Type B pancreatic cell (in vitro differentiated cells): ENCODE measurements around the gene HRK. TPM values are rescaled to one million over a fixed set of nuclear protein-coding genes. Genes with fewer than 3 reads are reported as not detected.

Experiments used
- DNase-seq: peaks from one replicate; pipeline ENCODE4 v3.0.0; 2021; ENCODE audit warnings: mixed read lengths; ENCODE audit not compliant: unreplicated experiment; ENCODE audit errors: extremely low spot score
- H3K27ac Mint-ChIP-seq: 2 replicates; pipeline ENCODE4 v1.8.0; 2021; ENCODE audit warnings: mild to moderate bottlenecking, mixed read lengths
- H3K27me3 Mint-ChIP-seq: 2 replicates; pipeline ENCODE4 v1.8.0; 2021; ENCODE audit warnings: mixed read lengths
- H3K36me3 Mint-ChIP-seq: 2 replicates; pipeline ENCODE4 v1.8.0; 2021; ENCODE audit warnings: mixed read lengths
- H3K4me1 Mint-ChIP-seq: one replicate; pipeline ENCODE4 v1.8.0; 2021; ENCODE audit warnings: mixed read lengths; ENCODE audit not compliant: unreplicated experiment
- H3K4me3 Mint-ChIP-seq: 2 replicates; pipeline ENCODE4 v1.8.0; 2021; ENCODE audit warnings: mild to moderate bottlenecking, mixed read lengths
- H3K9me3 Mint-ChIP-seq: 2 replicates; pipeline ENCODE4 v1.8.0; 2021; ENCODE audit warnings: mixed read lengths
- total RNA-seq: library from RNA; stranded (reverse); gene quantifications from 2 replicates; pipeline ENCODE4 v1.2.1, GENCODE V29; 2021; ENCODE audit warnings: low replicate concordance
- TF ChIP-seq, protein P1 (sequence below): fragments of 200-600 bp; sonication (generic); conservative IDR thresholded peaks from 2 replicates; pipeline ENCODE4 v1.5.0; 2021; ENCODE audit warnings: antibody characterized with exemption, mild to moderate bottlenecking

Gene HRK
- total RNA-seq, 1 donor from 2014 or later, result 1.9 TPM

DNA sequence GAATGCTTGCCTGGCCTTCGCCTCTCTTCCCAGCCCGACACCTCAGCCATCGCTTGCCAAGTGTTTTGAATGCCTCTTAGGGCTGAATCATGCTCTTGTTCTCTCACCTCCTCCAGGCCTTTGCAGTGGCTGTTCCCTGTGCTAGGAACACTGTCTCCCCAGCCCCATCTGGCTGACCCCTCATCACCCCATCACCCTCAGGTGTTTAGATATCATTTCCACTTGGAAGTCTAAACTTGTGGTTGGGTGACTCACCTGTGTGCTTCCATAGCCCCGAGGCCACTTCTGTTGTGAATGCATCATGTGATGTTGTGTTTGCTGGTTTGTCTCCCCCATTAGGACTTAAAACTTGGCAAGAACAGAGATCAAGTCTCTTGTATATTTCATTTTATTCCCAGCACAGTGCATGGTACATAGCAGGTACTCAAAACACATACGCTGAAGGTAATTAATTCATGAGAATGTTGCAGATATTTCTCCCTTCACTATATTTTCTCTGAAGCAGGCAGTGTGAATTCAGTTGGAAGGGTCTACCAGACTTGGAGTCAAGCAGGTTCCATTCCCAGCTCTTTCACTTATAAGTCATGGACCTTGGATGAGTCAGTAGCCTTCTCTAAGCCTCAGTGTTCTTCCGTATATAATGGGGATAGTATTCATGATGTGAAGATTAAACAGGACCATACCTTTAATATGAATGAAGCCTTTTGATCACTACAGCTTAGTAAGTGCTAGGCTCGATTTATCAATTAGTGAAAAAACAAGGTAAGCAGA, 67.8 kb downstream of the HRK start:
- no peaks in the 10 kb centered on the region for H3K36me3 Mint-ChIP-seq
- H3K27ac Mint-ChIP-seq, result no peak overlapping the region
- peaks cover 10% of the 10 kb centered on the region for H3K4me1 Mint-ChIP-seq
- no peaks in the 10 kb centered on the region for H3K9me3 Mint-ChIP-seq
- no peak overlapping the region for H3K4me3 Mint-ChIP-seq
- TF ChIP-seq, protein P1, sequence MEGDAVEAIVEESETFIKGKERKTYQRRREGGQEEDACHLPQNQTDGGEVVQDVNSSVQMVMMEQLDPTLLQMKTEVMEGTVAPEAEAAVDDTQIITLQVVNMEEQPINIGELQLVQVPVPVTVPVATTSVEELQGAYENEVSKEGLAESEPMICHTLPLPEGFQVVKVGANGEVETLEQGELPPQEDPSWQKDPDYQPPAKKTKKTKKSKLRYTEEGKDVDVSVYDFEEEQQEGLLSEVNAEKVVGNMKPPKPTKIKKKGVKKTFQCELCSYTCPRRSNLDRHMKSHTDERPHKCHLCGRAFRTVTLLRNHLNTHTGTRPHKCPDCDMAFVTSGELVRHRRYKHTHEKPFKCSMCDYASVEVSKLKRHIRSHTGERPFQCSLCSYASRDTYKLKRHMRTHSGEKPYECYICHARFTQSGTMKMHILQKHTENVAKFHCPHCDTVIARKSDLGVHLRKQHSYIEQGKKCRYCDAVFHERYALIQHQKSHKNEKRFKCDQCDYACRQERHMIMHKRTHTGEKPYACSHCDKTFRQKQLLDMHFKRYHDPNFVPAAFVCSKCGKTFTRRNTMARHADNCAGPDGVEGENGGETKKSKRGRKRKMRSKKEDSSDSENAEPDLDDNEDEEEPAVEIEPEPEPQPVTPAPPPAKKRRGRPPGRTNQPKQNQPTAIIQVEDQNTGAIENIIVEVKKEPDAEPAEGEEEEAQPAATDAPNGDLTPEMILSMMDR, result no peak
- DNase-seq, result no peak
- H3K27me3 Mint-ChIP-seq, result no peaks in the 10 kb centered on the region

- H3K4me1 Mint-ChIP-seq, result no peaks in the 10 kb centered on the region
- no peak for DNase-seq
- H3K36me3 Mint-ChIP-seq, result no peaks in the 10 kb centered on the region
- H3K4me3 Mint-ChIP-seq, result no peak overlapping the region
- H3K27ac Mint-ChIP-seq, result no peak overlapping the region
- H3K9me3 Mint-ChIP-seq, result no peaks in the 10 kb centered on the region
- TF ChIP-seq, protein P1, result no peak
- no peaks in the 10 kb centered on the region for H3K27me3 Mint-ChIP-seq
These were observed 69.0 kb downstream of the HRK start for GRCh38 chr12:116812238-116812637.

GRCh38 chr12:116808113-116809105, 72.8 kb downstream of the HRK start:
- H3K27ac Mint-ChIP-seq, result no peak overlapping the region
- H3K27me3 Mint-ChIP-seq, result no peaks in the 10 kb centered on the region
- H3K4me1 Mint-ChIP-seq, result no peaks in the 10 kb centered on the region
- no peak overlapping the region for H3K4me3 Mint-ChIP-seq
- H3K36me3 Mint-ChIP-seq, result no peaks in the 10 kb centered on the region
- H3K9me3 Mint-ChIP-seq, result no peaks in the 10 kb centered on the region
- TF ChIP-seq, protein P1, result no peak
- no peak for DNase-seq

DNA sequence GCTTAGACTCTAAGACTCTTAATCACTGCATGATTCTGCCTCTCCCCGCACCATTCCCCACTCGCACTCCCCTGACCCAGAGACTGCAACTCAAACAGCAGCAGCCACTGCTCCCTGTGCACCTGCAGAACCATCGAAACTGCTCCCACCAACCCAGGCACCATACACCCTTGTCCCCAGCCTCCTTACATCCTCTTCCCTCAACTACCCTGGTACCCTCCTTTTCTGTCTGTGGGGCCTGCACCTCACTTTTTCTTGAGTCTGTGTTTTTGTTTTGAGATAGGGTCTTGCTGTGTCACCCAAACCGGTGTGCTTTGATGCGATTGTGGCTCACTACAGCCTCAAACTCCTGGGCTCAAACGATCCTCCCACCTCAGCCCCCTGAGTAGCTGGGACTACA, 73.7 kb downstream of the HRK start:
- DNase-seq, result no peak
- no peaks in the 10 kb centered on the region for H3K4me1 Mint-ChIP-seq
- no peaks in the 10 kb centered on the region for H3K9me3 Mint-ChIP-seq
- TF ChIP-seq, protein P1, result no peak
- no peak overlapping the region for H3K4me3 Mint-ChIP-seq
- H3K27me3 Mint-ChIP-seq, result no peaks in the 10 kb centered on the region
- no peaks in the 10 kb centered on the region for H3K36me3 Mint-ChIP-seq
- H3K27ac Mint-ChIP-seq, result no peak overlapping the region

GRCh38 chr12:116806845-116807440, 74.3 kb downstream of the HRK start:
- TF ChIP-seq, protein P1, result no peak
- Mint-ChIP-seq H3K27ac (no peak overlapping the region), H3K4me1 (no peaks in the 10 kb centered on the region), H3K27me3 (no peaks in the 10 kb centered on the region), H3K4me3 (no peak overlapping the region), H3K36me3 (no peaks in the 10 kb centered on the region), H3K9me3 (no peaks in the 10 kb centered on the region)
- no peak for DNase-seq

Other genes starting within 250 kb of the HRK start
- gene SPRING1, start 143.4 kb downstream of the HRK start, total RNA-seq, result 48.6 and 49.6 TPM in 2 replicates
- 8.7 and 25.0 TPM in 2 replicates for gene RNFT2, start 143.1 kb downstream of the HRK start, total RNA-seq
- 27.7 and 28.2 TPM in 2 replicates for gene FBXW8, start 29.5 kb upstream of the HRK start, total RNA-seq
- 7.2 and 7.4 TPM in 2 replicates for gene TESC, start 218.0 kb upstream of the HRK start, total RNA-seq